ENCODE measurements around the gene FAN1. TPM values are rescaled to one million over a fixed set of nuclear protein-coding genes. Genes with fewer than 3 reads are reported as not detected.
A peak's percentile ranks its signal among the peaks of the same experiment; 100 is the strongest.

FAN1 gene
- polyA plus RNA-seq, 1 of the 3 experiments (the other 2 are of a cell fraction): 5.7 TPM

- H3K9me2 ChIP-seq: no peaks in the 10 kb centered on the region
- H3K9me3 ChIP-seq: no peaks in the 10 kb centered on the region
- no peaks in the 10 kb centered on the region for H4K20me1 ChIP-seq (ENCODE audit: insufficient read depth)
- H3K27me3 ChIP-seq (ENCODE audit: insufficient read depth): no peaks in the 10 kb centered on the region
- ChIA-PET POLR2A (interaction anchor here (0.5 kb wide), 1 partner anchor 60 kb away, joined by 3 read pairs; no protein-coding TSS in a partner anchor), CTCF (no interaction called here)
- H3K27ac ChIP-seq (ENCODE audit: low read depth in 2 of 2, low read length in 1 of 2): no peak overlapping the region
- no peak for DNase-seq
- no peak overlapping the region for H3K4me2 ChIP-seq
- no peak overlapping the region for H2AFZ ChIP-seq (ENCODE audit: low read depth)
- no peak overlapping the region for H3K9ac ChIP-seq
- H3K4me1 ChIP-seq (ENCODE audit: control insufficient read depth in 1 of 2, insufficient read depth in 2 of 2, low read depth in 1 of 2, low read length in 1 of 2): peaks cover 4 to 7% of the 10 kb centered on the region in 2 experiments; a peak in 3 of 4 replicates
- H3F3A ChIP-seq (replicated peaks; ENCODE audit: insufficient read depth): no peaks in the 10 kb centered on the region
- no peak overlapping the region for H3K4me3 ChIP-seq (ENCODE audit: low read depth in 2 of 2, low read length in 1 of 2)
- WGBS (ENCODE audit: low lambda C conversion rate): 89% methylated on average over 5 of the region's 5 CpGs
- 0 out of 2 replicates have a peak, but pooled peaks cover 3% of the 10 kb centered on the region for H3K79me2 ChIP-seq (ENCODE audit: insufficient read depth)
- TF ChIP-seq, protein P1, sequence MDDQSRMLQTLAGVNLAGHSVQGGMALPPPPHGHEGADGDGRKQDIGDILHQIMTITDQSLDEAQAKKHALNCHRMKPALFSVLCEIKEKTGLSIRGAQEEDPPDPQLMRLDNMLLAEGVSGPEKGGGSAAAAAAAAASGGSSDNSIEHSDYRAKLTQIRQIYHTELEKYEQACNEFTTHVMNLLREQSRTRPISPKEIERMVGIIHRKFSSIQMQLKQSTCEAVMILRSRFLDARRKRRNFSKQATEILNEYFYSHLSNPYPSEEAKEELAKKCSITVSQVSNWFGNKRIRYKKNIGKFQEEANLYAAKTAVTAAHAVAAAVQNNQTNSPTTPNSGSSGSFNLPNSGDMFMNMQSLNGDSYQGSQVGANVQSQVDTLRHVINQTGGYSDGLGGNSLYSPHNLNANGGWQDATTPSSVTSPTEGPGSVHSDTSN (IDR thresholded peaks at IDR 0.05): no peak
- TF ChIP-seq RAD21 (IDR thresholded peaks at IDR 0.05; ENCODE audit: low read length): 0 out of 2 replicates have a peak, but pooled peaks have one; percentile 5
- peak; percentile 35 for TF ChIP-seq CTCF (IDR thresholded peaks at IDR 0.05)
- no peak for TF ChIP-seq NRF1 (IDR thresholded peaks at IDR 0.05; ENCODE audit: low read depth, low read length)
- H3K36me3 ChIP-seq (replicated peaks in 1 of 2; ENCODE audit: control insufficient read depth in 1 of 2, insufficient read depth in 2 of 2, low read length in 1 of 2): peaks cover 13 to 21% of the 10 kb centered on the region in 2 experiments
These were observed 2.1 kb downstream of the FAN1 start for GRCh38 chr15:30905821-30906220.

GRCh38 chr15:30906366-30906765 lies 2.7 kb downstream of the FAN1 start:
- ChIA-PET CTCF (no interaction called here), POLR2A (interaction anchor here (0.5 kb wide), 1 partner anchor 61 kb away, joined by 3 read pairs; no protein-coding TSS in a partner anchor)
- Histone ChIP-seq H3K9me3 (no peaks in the 10 kb centered on the region), H3K36me3 (replicated peaks in 1 of 2; ENCODE audit: control insufficient read depth in 1 of 2, insufficient read depth in 2 of 2, low read length in 1 of 2) (peaks cover 19 to 26% of the 10 kb centered on the region in 2 experiments), H4K20me1 (ENCODE audit: insufficient read depth) (no peaks in the 10 kb centered on the region), H3K4me2 (no peak overlapping the region), H3K4me1 (ENCODE audit: control insufficient read depth in 1 of 2, insufficient read depth in 2 of 2, low read depth in 1 of 2, low read length in 1 of 2) (peaks cover 4 to 7% of the 10 kb centered on the region in 2 experiments; a peak in 3 of 4 replicates), H3K27me3 (ENCODE audit: insufficient read depth) (no peaks in the 10 kb centered on the region), H3F3A (replicated peaks; ENCODE audit: insufficient read depth) (no peaks in the 10 kb centered on the region), H3K27ac (ENCODE audit: low read depth in 2 of 2, low read length in 1 of 2) (no peak overlapping the region), H3K9me2 (no peaks in the 10 kb centered on the region), H3K4me3 (ENCODE audit: low read depth in 2 of 2, low read length in 1 of 2) (no peak overlapping the region), H3K79me2 (ENCODE audit: insufficient read depth) (0 out of 2 replicates have a peak, but pooled peaks cover 3% of the 10 kb centered on the region), H3K9ac (no peak overlapping the region), H2AFZ (ENCODE audit: low read depth) (no peak overlapping the region)
- DNase-seq: no peak
- WGBS (ENCODE audit: low lambda C conversion rate): 87% methylated on average over 4 of the region's 4 CpGs
- TF ChIP-seq YY1 (IDR thresholded peaks at IDR 0.05; ENCODE audit: low read depth): no peak
- TF ChIP-seq ELF1 (IDR thresholded peaks at IDR 0.05): no peak
- no peak for TF ChIP-seq ZBTB33 (IDR thresholded peaks at IDR 0.05; ENCODE audit: borderline replicate concordance, low read depth)
- TF ChIP-seq, protein P2, sequence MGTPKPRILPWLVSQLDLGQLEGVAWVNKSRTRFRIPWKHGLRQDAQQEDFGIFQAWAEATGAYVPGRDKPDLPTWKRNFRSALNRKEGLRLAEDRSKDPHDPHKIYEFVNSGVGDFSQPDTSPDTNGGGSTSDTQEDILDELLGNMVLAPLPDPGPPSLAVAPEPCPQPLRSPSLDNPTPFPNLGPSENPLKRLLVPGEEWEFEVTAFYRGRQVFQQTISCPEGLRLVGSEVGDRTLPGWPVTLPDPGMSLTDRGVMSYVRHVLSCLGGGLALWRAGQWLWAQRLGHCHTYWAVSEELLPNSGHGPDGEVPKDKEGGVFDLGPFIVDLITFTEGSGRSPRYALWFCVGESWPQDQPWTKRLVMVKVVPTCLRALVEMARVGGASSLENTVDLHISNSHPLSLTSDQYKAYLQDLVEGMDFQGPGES (IDR thresholded peaks at IDR 0.05; ENCODE audit: low read depth, low read length): no peak
- no peak for TF ChIP-seq NRF1 (IDR thresholded peaks at IDR 0.05; ENCODE audit: low read depth, low read length)
- no peak for TF ChIP-seq POLR2AphosphoS5 (IDR thresholded peaks at IDR 0.05; ENCODE audit: low read depth, low read length)
- no peak for TF ChIP-seq MEF2A (IDR thresholded peaks at IDR 0.05; ENCODE audit: borderline replicate concordance, low read depth)
- TF ChIP-seq USF2 (IDR thresholded peaks at IDR 0.05; ENCODE audit: borderline replicate concordance, low read depth, low read length): no peak
- TF ChIP-seq RCOR1 (IDR thresholded peaks at IDR 0.05; ENCODE audit: low read length): no peak
- no peak for TF ChIP-seq REST (IDR thresholded peaks at IDR 0.05; ENCODE audit: low read depth, low read length)
- no peak for TF ChIP-seq FOXM1 (IDR thresholded peaks at IDR 0.05; ENCODE audit: low read depth)
- no peak for TF ChIP-seq SIN3A (IDR thresholded peaks at IDR 0.05; ENCODE audit: borderline replicate concordance, low read depth, low read length)
- TF ChIP-seq JUND (IDR thresholded peaks at IDR 0.05): no peak
- TF ChIP-seq RAD21 (IDR thresholded peaks at IDR 0.05; ENCODE audit: low read length): no peak
- TF ChIP-seq SMC3 (IDR thresholded peaks at IDR 0.05; ENCODE audit: low read depth, low read length): no peak
